Astrocyte of the spinal cord (primary cell): ENCODE measurements around the gene CCDC85C.

Experiments used
- DNase-seq: peaks from one replicate; pipeline ENCODE4 v3.0.0; 2011; ENCODE audit warnings: low read depth, low spot score
- H3K4me3 ChIP-seq: 2 replicates; pipeline ENCODE4 v1.5.1; 2011; ENCODE audit warnings: low read depth, mild to moderate bottlenecking, low read length, moderate library complexity
- in situ Hi-C: cut with HindIII; loops from 2 replicates; pipeline ENCODE4 v1.10.0; 2017; ENCODE audit warnings: low sequenced_read_pairs
- TF ChIP-seq, protein P1 (sequence below): IDR thresholded peaks from 2 replicates; pipeline ENCODE4 v1.5.1; 2012; ENCODE audit warnings: low read depth, mild to moderate bottlenecking, low read length, inconsistent platforms

The CCDC85C gene

DNA sequence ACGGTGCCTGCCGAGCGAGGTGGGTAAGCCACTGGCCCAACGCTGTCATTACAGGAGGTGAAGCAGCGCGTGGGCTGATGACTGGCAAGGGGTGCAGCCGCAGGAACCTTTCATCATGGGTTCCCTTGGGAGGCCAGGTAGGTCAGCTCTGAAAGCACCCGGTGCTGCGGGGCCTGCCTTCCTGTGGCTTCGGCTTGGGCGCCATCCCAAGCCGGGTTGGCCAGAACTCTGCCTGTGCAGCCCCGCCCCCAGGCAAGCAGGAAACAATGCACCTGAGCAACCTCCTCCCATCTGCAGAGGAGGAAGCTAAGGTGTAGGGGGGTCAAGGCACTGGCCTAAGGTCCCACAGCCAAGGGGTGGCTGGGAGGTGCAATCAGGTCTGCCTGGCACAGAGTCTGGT, 21.0 kb upstream of the CCDC85C start:
- no peak for DNase-seq
- H3K4me3 ChIP-seq: no peak overlapping the region
- in situ Hi-C loops: no loop called here
- TF ChIP-seq, protein P1, sequence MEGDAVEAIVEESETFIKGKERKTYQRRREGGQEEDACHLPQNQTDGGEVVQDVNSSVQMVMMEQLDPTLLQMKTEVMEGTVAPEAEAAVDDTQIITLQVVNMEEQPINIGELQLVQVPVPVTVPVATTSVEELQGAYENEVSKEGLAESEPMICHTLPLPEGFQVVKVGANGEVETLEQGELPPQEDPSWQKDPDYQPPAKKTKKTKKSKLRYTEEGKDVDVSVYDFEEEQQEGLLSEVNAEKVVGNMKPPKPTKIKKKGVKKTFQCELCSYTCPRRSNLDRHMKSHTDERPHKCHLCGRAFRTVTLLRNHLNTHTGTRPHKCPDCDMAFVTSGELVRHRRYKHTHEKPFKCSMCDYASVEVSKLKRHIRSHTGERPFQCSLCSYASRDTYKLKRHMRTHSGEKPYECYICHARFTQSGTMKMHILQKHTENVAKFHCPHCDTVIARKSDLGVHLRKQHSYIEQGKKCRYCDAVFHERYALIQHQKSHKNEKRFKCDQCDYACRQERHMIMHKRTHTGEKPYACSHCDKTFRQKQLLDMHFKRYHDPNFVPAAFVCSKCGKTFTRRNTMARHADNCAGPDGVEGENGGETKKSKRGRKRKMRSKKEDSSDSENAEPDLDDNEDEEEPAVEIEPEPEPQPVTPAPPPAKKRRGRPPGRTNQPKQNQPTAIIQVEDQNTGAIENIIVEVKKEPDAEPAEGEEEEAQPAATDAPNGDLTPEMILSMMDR: no peak

DNA sequence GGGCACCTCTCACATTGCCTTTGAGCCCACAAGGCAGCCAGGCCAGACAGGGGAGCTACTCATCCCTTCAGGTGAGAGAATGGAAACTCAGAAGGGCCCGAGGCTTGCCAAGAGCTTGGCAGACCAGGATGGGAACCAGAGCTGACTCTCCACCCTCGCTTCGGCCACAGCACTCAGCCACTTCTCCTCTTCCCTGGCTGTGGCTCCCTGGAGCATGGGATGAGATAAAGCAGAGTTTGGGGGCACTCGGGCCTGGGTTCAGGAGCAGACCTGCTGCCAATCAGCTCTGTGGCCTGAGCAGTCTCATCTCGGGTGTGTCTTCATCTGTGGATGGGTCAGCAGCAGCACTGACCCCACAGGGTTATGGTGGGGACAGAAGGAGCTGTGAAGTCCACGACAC, 20.0 kb upstream of the CCDC85C start:
- in situ Hi-C loops: no loop called here
- no peak for DNase-seq
- no peak overlapping the region for H3K4me3 ChIP-seq
- TF ChIP-seq, protein P1: no peak

DNA sequence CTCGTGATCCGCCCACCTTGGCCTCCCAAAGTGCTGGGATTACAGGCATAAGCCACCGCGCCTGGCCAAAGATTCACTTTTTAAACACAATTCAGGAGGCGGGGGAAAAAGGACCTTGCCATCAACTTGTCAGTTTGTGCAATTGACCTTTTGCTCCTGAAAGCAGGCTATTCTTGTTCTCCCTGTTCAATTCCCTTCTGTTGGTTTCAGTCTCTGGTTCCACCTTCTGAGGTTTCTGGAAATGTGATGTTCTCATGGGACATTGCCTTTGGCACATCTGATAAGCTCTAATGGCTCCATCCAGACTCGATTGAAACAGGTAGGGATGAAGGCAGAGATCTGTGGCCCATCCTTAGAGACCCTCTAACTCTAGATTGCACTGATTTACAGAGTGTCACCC, 17.9 kb upstream of the CCDC85C start:
- TF ChIP-seq, protein P1: no peak
- DNase-seq: no peak
- no peak overlapping the region for H3K4me3 ChIP-seq
- in situ Hi-C loops: no loop called here

- DNase-seq: peak; percentile 32
- TF ChIP-seq, protein P1: no peak
- in situ Hi-C loops: no loop called here
- no peak overlapping the region for H3K4me3 ChIP-seq
Observed at GRCh38 chr14:99619835-99620834, 16.1 kb upstream of the CCDC85C start.

DNA sequence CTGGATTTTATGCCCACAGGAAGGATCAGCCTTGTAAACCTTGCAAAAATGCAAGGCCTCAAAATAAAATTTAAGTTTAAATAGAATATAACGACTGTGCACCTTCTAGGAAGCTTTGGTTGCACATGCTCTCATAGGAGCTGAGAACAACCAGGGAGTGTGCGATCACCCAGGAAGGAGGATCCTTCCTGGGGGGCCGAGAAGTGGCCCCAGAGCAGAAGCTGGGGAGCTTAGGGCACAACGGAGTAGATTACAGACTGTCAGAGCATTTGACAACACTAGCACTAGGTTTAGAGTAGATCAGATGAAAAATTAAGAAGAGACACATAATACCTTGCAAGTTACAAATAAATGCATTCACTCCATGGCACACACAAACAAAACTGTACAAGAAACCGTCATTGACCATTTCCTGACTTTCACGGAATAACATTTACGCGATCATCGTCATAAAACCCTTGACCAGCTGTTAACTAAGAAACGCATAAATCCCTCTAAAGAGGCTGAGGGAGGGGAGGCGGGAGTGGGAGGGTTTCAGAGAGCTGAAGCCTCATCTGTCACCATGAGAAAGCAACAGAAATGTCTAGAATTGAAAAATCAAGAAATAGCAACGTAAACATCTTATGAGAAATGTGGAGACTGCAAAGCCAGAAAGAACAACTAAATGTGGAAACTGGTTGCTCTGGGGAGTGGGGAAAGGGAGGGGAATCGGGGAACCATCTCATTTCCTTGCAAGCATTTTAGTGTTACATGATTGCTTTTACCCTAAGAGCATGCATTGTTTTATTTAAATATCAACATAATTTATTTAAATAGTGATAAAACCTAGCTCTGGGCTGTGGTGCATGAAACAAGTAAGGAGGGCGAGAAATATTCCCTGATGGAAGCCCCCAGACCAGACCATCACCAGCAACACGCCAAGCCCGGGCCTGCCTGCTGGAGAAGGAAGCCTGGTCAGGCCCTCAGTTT, 13.1 kb upstream of the CCDC85C start:
- DNase-seq: no peak
- TF ChIP-seq, protein P1: no peak
- in situ Hi-C loops: no loop called here
- no peak overlapping the region for H3K4me3 ChIP-seq

- peak; percentile 18 for DNase-seq
- H3K4me3 ChIP-seq: no peak overlapping the region
- in situ Hi-C loops: no loop called here
- TF ChIP-seq, protein P1: no peak
Observed at GRCh38 chr14:99615497-99616157, 11.6 kb upstream of the CCDC85C start.
